H1 (cell line): ENCODE results near the gene PDE5A. TPM values are rescaled to one million over a fixed set of nuclear protein-coding genes. Genes with fewer than 3 reads are reported as not detected.

ENCODE experiments used
- CHD7 ChIP-seq: fragments of 300-600 bp; sonication (generic); IDR thresholded peaks from 2 replicates; pipeline ENCODE4 v1.7.1; 2012; ENCODE audit warnings: low read length, moderate library complexity, mild to moderate bottlenecking, inconsistent platforms; ENCODE audit not compliant: insufficient replicate concordance
- CTBP2 ChIP-seq: IDR thresholded peaks from 2 replicates; pipeline ENCODE4 v1.7.0; 2011; ENCODE audit warnings: borderline replicate concordance, mild to moderate bottlenecking, moderate library complexity, mixed read lengths, low read length; ENCODE audit not compliant: insufficient read depth, insufficient read length
- KDM4A ChIP-seq: IDR thresholded peaks from one replicate; pipeline ENCODE4 v1.7.1; 2012; ENCODE audit warnings: low read depth, mild to moderate bottlenecking, moderate library complexity, low read length, inconsistent platforms; ENCODE audit not compliant: severe bottlenecking
- polyA plus RNA-seq, 7 experiments: library from polyadenylated mRNA; depleted of rRNA in 3 of 7; stranded (reverse) in 5 of 7; unstranded in 2 of 7; fragments of >200 nt in 5 of 7; fragments of 200-250 nt in 2 of 7; gene quantifications; 1 replicate in 5 of 7; 2 replicates in 1 of 7; 4 replicates in 1 of 7; pipeline versions ENCODE4 v1.2.1 to v1.2.3, GENCODE V29; 2011 to 2013; ENCODE audit warnings: missing spikeins in 2 of 7, mixed read lengths in 2 of 7
- total RNA-seq: library from RNA; stranded (reverse); fragmentation: NEBNext Ultra II Directional; extraction: Animal tissue kit (Norgen Biotek cat#: 25700); gene quantifications from 2 replicates; pipeline ENCODE4 v1.2.1, GENCODE V29; 2021

PDE5A gene
- total and polyA plus RNA-seq, 2 of the 8 experiments (the other 6 are each of a cell fraction or from before 2014, with no cell fraction given), result 5.6 to 32.4 TPM

GRCh38 chr4:119526786-119527550, 101.6 kb downstream of the PDE5A start (continued):
- no peak for TF ChIP-seq CHD7
- TF ChIP-seq CTBP2, result no peak
- TF ChIP-seq KDM4A, result no peak
- TF ChIP-seq, all 59 proteins: peak for 0
